Kidney tubule cell (primary cell): ENCODE data around the gene LRRC49.
A peak's percentile ranks its signal among the peaks of the same experiment; 100 is the strongest.
"Not testable (repeated sequence)": the region's sequence is repeated elsewhere in the genome, so short reads cannot be mapped to it uniquely, and the experiment has no call there.

Experiments
- DNase-seq: peaks from one replicate; pipeline ENCODE4 v3.0.0-alpha.2; 2018; ENCODE audit warnings: low spot score

The LRRC49 gene

GRCh38 chr15:70892002-70892911, at the start of gene LRRC49, which contains the start of gene THAP10:
Gene LRRC49, plus strand, starts transcription at chr15:70892826. Its CDS starts 69 bp downstream, at chr15:70892895.
Gene THAP10, minus strand, starts transcription at chr15:70892433. Its CDS starts 161 bp downstream, at chr15:70892272.
- peak; percentile 98 for DNase-seq

DNA sequence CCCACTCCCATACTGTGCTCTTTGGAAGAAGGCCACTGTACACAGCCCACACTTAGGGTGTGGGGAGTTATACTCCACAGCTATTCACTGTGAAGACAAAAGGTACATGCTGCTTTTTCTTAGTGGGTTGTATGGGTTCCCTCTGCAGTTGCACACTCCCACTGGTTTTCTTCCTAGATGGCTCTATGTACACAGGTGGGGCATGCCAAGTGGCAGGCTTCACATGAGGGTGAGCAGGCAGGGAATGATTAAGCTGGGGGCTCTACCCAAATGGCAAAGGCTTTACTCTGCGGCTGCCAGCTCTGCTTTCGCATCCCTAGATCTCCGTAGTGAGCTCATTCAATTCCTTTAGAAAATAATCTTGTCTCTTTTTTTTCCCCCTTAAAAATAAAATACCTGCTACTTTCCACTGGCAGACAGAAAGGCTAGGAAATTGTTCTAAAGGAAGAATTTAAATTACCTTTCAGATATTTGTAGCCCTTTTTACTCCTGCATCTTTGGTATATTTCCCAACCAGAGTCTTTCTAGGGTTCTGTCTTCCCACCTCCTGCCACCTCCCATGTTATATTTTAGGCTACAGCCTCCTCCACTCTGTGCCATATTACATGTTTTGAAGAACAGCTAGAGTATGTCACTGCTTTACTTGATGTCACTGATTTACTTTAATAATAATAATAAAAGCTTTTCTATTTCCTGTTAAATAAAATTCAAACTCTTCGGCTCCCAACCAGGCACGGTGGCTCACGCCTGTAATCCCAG, 46.8 kb upstream of the LRRC49 start:
- no peak for DNase-seq

DNA sequence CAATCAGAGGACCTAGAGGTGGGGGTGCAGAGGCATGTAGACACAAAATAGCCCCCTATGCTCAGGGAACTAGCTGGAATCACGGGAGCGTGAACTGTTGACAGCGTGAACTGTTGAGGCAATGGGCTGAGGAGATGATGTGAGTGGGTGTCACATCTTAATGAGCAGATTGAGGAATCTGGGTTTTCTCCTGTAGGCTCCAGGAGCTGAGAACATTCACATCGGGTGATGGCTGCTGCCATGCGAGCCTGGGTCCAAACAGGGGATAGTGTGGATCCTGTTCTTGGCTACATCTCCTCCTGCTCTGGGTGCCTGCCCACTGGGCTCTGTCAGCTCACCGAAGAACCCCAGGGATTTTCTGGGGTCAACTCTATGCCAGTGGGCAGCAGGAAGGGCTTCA, 40.7 kb upstream of the LRRC49 start:
- no peak for DNase-seq

DNA sequence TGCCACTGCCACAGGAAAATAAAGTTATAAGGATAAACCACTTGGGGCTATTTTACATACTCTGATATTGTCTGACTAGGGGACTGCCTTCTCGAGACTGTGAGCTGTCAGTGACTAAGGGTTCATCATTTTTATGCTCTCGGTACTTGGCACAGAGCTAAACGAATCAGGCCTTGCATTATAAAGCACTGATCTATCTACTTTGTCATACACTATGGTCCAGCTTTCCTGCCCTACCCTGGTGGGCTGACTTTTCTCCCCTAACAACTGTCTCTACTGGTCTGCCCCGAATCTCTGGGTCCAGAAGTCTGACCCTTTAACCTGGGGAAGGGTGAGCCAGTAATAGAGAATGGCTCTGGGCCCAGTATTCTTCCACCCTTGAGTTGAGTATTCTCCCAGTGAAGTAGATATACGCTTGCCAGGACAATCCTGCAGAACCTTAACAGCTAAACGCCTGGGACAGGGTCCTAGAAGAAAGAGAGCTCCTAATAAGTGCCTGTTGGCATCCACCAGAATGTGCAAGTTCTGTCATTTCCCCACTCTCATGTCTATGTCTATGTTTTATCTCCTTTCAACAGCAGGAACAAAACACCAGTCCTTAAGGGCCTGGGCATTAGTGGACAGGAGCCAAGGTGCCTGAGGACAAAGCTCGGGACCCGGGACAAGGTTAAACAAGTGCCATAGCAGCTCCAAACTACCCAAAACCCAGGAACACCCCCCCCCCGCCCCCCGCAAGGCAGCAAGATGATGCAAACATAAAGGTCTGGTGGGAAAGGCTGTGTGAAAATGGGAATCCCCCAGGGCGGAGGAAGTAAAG, 39.9 kb upstream of the LRRC49 start:
- peak; percentile 83 for DNase-seq

GRCh38 chr15:70853318-70853972, 39.2 kb upstream of the LRRC49 start:
- peak; percentile 81 for DNase-seq

- peak; percentile 58 for DNase-seq
Measured at GRCh38 chr15:70853973-70854665, 38.5 kb upstream of the LRRC49 start, which contains the start of gene LARP6. Gene LARP6, minus strand, starts transcription at chr15:70854157. Its CDS starts 69 bp downstream, at chr15:70854088.

DNA sequence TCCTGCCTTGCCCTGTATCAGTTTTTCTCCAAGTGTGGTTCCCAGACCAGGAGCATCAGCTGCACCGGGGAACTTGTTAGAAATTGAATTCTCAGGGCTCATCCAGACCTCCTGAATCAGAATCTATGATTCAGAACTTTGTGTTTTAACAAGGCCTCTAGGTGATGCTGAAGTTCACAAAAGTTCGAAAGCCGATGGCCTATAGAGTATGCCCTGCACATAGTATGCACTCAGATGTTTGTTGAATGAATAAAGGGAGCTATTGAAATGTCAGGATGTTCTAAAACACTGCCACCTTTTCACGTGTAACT, 38.0 kb upstream of the LRRC49 start:
- peak; percentile 56 for DNase-seq

GRCh38 chr15:70855764-70856163, 36.9 kb upstream of the LRRC49 start:
- DNase-seq, result no peak

DNA sequence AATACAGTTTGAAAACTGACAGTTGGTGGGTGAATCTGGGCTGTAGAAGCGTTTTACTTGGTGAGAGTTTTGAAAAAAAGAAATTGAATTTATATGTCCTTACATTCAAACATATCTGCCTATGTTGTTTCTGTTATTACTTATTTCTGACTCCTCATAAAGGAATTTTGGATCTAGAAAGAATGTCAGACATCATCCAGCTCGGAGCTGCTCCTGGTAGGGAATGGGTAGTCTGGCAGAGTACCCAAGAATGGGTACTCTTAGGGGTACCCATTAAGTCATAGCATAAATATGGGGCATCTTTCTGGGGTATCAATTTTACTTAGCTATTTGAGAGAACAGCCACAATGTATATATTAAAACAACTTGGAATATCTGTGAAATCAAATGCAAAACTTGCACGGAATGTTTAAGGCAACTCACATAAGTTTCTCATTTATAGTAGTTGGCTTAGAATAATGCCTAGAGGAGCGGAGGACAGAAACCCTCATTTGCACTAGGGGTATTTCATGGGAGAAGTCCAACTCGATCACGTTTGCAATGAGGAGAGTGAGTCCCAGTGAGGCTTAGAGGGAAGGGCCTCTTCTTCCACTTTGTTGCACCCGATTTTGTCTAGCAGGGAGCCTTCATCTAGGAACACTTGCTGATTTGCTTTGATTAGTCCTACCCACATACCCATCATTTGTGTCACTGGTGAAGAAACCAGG, 36.3 kb upstream of the LRRC49 start:
- no peak for DNase-seq

DNA sequence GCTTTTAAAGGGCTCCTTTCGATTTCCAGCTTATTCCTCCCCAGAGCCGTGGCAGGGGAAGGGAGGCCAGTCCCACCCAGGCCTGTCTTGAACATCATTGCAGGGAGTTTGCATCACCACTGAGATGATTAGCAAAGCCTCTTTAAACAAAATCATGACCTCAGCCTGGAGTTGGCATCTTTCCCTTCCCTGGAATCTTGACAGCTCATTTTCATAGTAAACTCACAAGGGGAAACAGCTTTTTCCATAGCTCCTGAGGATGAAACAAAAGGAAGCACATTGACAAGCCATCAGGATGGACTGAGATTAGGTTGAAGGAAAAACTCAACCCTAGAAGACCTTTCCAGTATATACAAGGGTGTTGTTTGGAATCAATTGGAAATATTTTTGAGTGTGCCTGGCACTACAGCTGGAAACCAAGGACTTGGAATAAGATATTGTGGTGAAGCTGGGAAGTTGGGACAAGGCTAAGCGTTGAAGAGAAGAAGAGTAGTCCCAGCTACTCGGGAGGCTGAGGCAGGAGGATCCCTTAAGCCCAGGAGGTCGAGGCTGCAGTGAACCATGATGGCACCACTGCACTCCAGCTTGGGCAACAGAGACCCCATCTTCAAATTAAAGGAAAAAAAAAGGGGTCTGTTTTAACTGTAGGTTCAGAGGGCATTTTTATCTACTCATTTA, 35.6 kb upstream of the LRRC49 start:
- peak; percentile 93 for DNase-seq

- no peak for DNase-seq
Measured at GRCh38 chr15:70857562-70858285, 34.9 kb upstream of the LRRC49 start.

DNA sequence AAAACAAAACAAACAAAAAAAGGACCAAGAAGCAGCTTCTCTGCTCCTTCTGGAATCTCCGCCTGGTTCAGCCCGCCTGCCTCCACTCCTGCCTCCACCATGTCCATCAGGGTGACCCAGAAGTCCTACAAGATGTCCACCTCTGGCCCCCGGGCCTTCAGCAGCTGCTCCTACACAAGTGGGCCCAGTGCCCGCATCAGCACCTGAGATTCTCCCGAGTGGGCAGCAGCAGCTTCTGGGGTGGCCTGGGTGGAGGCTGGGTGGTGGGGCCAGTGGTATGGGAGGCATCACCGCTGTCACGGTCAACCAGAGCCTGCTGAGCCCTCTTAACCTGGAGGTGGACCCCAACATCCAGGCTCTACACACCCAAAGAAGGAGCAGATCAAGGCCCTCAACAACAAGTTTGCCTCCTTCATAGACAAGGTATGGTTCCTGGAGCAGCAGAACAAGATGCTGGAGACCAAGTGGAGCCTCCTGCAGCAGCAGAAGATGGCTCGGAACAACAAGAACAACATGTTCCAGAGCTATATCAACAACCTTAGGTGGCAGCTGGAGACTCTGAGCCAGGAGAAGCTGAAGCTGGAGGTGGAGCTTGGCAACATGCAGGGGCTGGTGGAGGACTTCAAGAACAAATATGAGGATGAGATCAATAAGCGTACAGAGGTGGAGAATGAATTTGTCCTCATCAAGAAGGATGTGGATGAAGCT, 33.9 kb upstream of the LRRC49 start:
- DNase-seq, result not testable (repeated sequence)

GRCh38 chr15:70859322-70859908, 33.2 kb upstream of the LRRC49 start:
- DNase-seq, result no peak

- DNase-seq, result no peak
Measured at GRCh38 chr15:70859998-70860397, 32.6 kb upstream of the LRRC49 start.

- peak; percentile 88 for DNase-seq
Measured at GRCh38 chr15:70863450-70864218, 29.0 kb upstream of the LRRC49 start.

GRCh38 chr15:70866982-70867641, 25.5 kb upstream of the LRRC49 start:
- DNase-seq, result no peak
